ENCODE data around the gene WSB1.
"Not testable (repeated sequence)": the region's sequence is repeated elsewhere in the genome, so short reads cannot be mapped to it uniquely, and the experiment has no call there.

WSB1 gene, protein sequence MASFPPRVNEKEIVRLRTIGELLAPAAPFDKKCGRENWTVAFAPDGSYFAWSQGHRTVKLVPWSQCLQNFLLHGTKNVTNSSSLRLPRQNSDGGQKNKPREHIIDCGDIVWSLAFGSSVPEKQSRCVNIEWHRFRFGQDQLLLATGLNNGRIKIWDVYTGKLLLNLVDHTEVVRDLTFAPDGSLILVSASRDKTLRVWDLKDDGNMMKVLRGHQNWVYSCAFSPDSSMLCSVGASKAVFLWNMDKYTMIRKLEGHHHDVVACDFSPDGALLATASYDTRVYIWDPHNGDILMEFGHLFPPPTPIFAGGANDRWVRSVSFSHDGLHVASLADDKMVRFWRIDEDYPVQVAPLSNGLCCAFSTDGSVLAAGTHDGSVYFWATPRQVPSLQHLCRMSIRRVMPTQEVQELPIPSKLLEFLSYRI

GRCh38 chr17:27293898-27294688, at the start of gene WSB1:
TSS of gene WSB1 (plus strand) at chr17:27294114. CDS start at chr17:27294396, 282 bp downstream.
- Histone ChIP-seq H3K27me3 (ENCODE audit: insufficient read depth, low read length) (no peaks in the 10 kb centered on the region), H3K36me3 (ENCODE audit: insufficient read depth, low read length) (peaks cover 11% of the 10 kb centered on the region), H3K4me1 (ENCODE audit: insufficient read depth, low read length) (peaks cover 17% of the 10 kb centered on the region), H3K4me3 (ENCODE audit: low read length) (peak within 1 kb of the TSS; percentile 89), H3K9me3 (ENCODE audit: low read length) (no peaks in the 10 kb centered on the region), H2AFZ (ENCODE audit: low read depth, low read length) (peak within 1 kb of the TSS; percentile 89)

DNA sequence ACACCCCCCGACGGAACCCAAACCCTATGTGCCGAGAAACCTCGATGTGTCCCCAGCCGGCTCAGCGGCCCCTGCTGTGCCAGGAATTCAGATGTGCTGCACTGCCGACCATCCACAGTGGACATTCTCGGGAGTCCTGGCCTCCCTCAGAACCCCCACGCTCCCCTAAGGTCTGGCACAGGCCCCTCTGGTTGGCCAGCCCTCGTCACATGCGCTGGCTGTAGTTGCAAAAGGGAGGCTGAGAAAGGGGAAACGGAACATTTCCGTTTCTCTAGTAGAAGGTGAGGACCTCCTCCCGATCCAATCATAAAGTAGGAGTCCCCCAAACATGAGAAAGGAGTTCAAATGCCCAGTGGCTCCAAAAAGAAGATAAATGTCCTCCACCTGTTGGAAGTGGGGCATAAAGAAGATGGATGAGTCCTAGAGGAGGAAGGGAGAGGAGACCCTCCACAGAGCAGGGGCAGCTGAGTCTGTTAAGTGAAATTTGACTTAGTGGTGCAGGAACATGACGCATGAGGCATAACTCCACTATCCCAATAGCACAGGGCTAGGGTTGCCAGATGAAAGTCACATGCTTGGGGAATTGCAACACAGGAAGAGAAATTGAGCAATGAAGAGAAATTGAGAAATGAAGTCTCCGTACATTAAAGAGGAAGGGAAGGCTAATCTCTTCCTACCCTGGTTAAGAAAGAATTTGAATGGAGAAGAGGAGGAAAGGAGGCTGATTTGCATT, 49.3 kb upstream of the WSB1 start:
- Histone ChIP-seq H3K4me3 (ENCODE audit: low read length) (no peak overlapping the region), H3K4me1 (ENCODE audit: insufficient read depth, low read length) (no peaks in the 10 kb centered on the region), H3K9me3 (ENCODE audit: low read length) (no peaks in the 10 kb centered on the region)

DNA sequence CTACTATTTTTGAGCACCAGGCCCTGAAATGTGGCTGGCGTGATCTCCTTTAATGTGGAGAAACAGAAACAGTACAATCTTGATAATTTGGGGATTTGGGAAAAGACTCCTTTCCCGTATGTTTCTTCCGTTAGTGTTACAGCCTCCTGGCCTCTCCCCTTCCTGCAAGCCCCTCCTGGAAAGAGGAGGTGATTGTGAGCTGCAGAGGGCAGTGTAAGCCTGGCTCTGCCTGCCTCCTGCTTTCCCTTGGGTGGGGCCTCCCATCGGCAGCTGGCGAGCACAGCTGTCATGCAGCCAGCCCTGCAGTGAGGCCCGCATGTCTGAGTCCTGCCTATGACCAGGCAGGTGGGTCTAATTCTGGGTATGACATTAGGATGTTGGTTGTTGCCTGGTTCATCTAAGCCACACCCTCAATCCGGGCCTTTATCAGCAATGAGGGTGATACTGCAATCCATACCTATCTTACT, 48.7 kb upstream of the WSB1 start:
- H2AFZ ChIP-seq (ENCODE audit: low read depth, low read length) = no peak overlapping the region
- H3K4me3 ChIP-seq (ENCODE audit: low read length) = no peak overlapping the region
- H3K36me3 ChIP-seq (ENCODE audit: insufficient read depth, low read length) = no peaks in the 10 kb centered on the region
- H3K9me3 ChIP-seq (ENCODE audit: low read length) = no peaks in the 10 kb centered on the region
- H3K4me1 ChIP-seq (ENCODE audit: insufficient read depth, low read length) = no peaks in the 10 kb centered on the region
- H3K27me3 ChIP-seq (ENCODE audit: insufficient read depth, low read length) = peaks cover 4% of the 10 kb centered on the region

More for the DNA sequence above, 49.3 kb upstream of the WSB1 start:
- H3K36me3 ChIP-seq (ENCODE audit: insufficient read depth, low read length) = no peaks in the 10 kb centered on the region
- no peak overlapping the region for H2AFZ ChIP-seq (ENCODE audit: low read depth, low read length)
- H3K27me3 ChIP-seq (ENCODE audit: insufficient read depth, low read length) = peaks cover 4% of the 10 kb centered on the region

GRCh38 chr17:27246537-27246936, 47.4 kb upstream of the WSB1 start:
- Histone ChIP-seq H3K4me1 (ENCODE audit: insufficient read depth, low read length) (no peaks in the 10 kb centered on the region), H3K9me3 (ENCODE audit: low read length) (no peaks in the 10 kb centered on the region), H3K27me3 (ENCODE audit: insufficient read depth, low read length) (peaks cover 4% of the 10 kb centered on the region), H2AFZ (ENCODE audit: low read depth, low read length) (no peak overlapping the region), H3K4me3 (ENCODE audit: low read length) (no peak overlapping the region), H3K36me3 (ENCODE audit: insufficient read depth, low read length) (no peaks in the 10 kb centered on the region)

DNA sequence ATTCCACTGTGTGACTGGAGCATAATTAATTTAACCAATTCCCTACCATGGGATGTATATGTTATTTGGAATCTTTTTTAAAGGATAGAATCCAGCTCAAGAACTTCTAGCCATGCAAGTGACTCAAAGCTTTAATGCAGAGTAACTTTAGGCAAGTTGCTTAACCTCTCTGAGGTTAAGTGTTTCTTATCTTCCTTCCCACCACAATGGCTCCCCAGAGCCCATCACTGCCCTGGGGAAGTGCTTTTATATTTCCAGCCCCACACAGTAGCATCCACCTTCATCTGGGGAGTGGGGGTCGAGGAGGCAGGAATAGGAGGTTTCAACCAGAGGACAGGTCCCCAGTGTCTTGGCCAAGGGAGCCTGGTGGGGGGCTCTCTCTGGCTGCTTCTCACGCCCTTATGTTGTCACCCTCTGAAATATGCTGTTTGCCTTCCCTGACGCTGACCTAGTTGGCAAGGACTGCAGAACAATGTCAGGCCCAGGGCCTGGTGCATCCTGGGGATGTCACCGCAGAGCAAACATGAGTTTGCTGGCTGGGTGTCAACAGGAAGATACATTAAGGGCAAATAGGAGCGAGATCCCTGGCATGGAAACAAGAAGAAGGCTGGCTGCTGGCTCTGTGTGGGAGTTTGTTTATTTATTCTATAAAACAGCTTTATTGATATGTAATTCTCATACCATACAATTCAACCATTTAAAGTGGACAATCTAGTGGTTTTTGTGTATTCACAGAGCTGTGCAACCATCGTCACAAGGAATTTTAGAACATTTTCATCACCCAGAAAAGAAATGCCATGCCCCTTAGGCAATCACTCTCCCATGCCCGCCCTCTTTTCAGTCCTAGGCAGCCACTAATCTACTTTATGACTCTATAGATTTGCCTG, 46.6 kb upstream of the WSB1 start:
- no peaks in the 10 kb centered on the region for H3K4me1 ChIP-seq (ENCODE audit: insufficient read depth, low read length)
- no peaks in the 10 kb centered on the region for H3K36me3 ChIP-seq (ENCODE audit: insufficient read depth, low read length)
- no peak overlapping the region for H3K4me3 ChIP-seq (ENCODE audit: low read length)
- no peak overlapping the region for H2AFZ ChIP-seq (ENCODE audit: low read depth, low read length)
- H3K9me3 ChIP-seq (ENCODE audit: low read length) = no peaks in the 10 kb centered on the region
- peaks cover 4% of the 10 kb centered on the region for H3K27me3 ChIP-seq (ENCODE audit: insufficient read depth, low read length)

- H3K36me3 ChIP-seq (ENCODE audit: insufficient read depth, low read length) = no peaks in the 10 kb centered on the region
- no peaks in the 10 kb centered on the region for H3K4me1 ChIP-seq (ENCODE audit: insufficient read depth, low read length)
- H2AFZ ChIP-seq (ENCODE audit: low read depth, low read length) = no peak overlapping the region
- H3K27me3 ChIP-seq (ENCODE audit: insufficient read depth, low read length) = peaks cover under 1% of the 10 kb centered on the region
- no peak overlapping the region for H3K4me3 ChIP-seq (ENCODE audit: low read length)
- no peaks in the 10 kb centered on the region for H3K9me3 ChIP-seq (ENCODE audit: low read length)
Measured at GRCh38 chr17:27247958-27248342, 46.0 kb upstream of the WSB1 start.

DNA sequence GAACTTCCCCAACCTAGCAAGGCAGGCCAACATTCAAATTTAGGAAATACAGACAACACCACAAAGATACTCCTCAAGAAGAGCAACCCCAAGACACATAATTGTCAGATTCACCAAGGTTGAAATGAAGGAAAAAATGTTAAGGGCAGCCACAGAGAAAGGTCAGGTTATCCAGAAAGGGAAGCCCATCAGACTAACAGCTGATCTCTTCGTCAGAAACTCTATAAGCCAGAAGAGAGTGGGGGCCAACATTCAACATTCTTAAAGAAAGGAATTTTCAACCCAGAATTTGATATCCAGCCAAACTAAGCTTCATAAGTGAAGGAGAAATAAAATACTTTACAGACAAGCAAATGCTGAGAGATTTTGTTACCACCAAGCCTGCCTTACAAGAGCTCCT, 43.1 kb upstream of the WSB1 start:
- H3K27me3 ChIP-seq (ENCODE audit: insufficient read depth, low read length); H3K9me3 ChIP-seq (ENCODE audit: low read length); H3K36me3 ChIP-seq (ENCODE audit: insufficient read depth, low read length): not testable (repeated sequence)

DNA sequence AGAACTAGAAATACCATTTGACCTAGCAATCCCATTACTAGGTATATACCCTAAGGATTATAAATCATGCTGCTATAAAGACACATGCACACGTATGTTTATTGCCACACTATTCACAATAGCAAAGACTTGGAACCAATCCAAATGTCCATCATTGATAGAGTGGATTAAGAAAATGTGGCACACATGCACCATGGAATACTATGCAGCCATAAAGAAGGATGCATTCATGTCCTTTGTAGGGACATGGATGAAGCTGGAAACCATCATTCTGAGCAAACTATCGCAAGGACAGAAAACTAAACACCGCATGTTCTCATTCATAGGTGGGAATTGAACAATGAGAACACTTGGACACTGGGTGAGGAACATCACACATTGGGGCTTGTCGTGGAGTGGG, 39.1 kb upstream of the WSB1 start:
- not testable (repeated sequence) for H3K4me1 ChIP-seq (ENCODE audit: insufficient read depth, low read length)

More for the DNA sequence above, 43.1 kb upstream of the WSB1 start:
- not testable (repeated sequence) for H3K4me1 ChIP-seq (ENCODE audit: insufficient read depth, low read length); H2AFZ ChIP-seq (ENCODE audit: low read depth, low read length); H3K4me3 ChIP-seq (ENCODE audit: low read length)

DNA sequence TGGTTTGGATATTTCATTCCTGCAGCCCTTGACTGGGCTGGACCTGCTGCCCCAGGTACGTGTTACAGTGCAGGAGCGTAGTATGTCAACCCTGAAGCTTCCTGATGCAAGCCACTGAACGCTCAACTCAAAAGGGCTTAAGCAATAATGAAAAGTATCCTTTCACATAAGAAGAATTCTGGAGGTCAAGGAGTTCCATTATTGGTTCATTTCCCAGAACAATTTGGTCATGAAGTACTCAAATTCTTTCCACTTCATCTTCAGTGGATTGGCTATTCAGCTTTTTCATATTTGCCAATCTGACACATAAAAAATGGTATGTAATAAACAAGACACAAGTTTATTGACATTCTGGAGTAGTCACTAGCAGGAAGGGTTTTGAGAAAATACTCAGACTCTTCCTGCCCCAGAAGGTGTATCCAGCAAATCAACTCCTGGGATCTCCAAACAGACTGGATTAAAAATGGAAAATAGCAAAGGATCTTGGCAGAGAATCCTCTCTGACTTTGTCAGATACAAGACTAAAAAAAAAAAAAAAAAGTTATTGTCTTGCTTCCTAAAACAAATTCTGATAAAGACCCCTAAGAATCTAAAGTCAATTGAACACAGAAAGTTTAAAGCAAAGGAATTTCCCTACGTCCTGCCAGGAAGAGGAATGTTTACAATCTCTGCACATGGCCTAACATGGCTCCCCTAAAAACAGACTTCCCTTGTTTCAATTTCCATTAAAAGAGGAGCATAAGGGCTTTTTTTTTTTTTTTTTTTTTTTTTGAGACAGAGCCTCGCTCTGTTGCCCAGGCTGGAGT, 37.5 kb upstream of the WSB1 start:
- Histone ChIP-seq H3K9me3 (ENCODE audit: low read length) (no peaks in the 10 kb centered on the region), H3K36me3 (ENCODE audit: insufficient read depth, low read length) (no peaks in the 10 kb centered on the region)

More for the DNA sequence above, 39.1 kb upstream of the WSB1 start:
- not testable (repeated sequence) for H3K27me3 ChIP-seq (ENCODE audit: insufficient read depth, low read length); H3K4me3 ChIP-seq (ENCODE audit: low read length); H2AFZ ChIP-seq (ENCODE audit: low read depth, low read length); H3K36me3 ChIP-seq (ENCODE audit: insufficient read depth, low read length); H3K9me3 ChIP-seq (ENCODE audit: low read length)

DNA sequence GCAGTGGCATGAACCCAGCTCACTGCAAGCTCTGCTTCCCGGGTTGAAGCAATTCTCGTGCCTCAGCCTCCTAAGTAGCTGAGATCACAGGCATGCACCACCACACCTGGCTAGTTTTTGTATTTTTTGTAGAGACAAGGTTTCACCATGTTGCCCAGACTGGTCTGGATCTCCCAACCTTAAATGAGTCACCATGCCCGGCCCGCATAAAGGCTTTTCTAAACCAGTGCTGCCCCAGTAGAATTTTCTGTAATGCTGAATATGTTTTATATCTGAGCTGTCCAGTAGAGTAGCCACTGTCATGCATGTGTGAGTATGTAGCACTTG, 36.9 kb upstream of the WSB1 start:
- no peak overlapping the region for H2AFZ ChIP-seq (ENCODE audit: low read depth, low read length)
- H3K36me3 ChIP-seq (ENCODE audit: insufficient read depth, low read length) = no peaks in the 10 kb centered on the region
- H3K4me3 ChIP-seq (ENCODE audit: low read length) = no peak overlapping the region
- no peaks in the 10 kb centered on the region for H3K27me3 ChIP-seq (ENCODE audit: insufficient read depth, low read length)
- H3K4me1 ChIP-seq (ENCODE audit: insufficient read depth, low read length) = no peaks in the 10 kb centered on the region
- no peaks in the 10 kb centered on the region for H3K9me3 ChIP-seq (ENCODE audit: low read length)

More for the DNA sequence above, 37.5 kb upstream of the WSB1 start:
- no peaks in the 10 kb centered on the region for H3K4me1 ChIP-seq (ENCODE audit: insufficient read depth, low read length)
- no peak overlapping the region for H3K4me3 ChIP-seq (ENCODE audit: low read length)
- H2AFZ ChIP-seq (ENCODE audit: low read depth, low read length) = no peak overlapping the region
- no peaks in the 10 kb centered on the region for H3K27me3 ChIP-seq (ENCODE audit: insufficient read depth, low read length)

GRCh38 chr17:27259356-27259755, 34.6 kb upstream of the WSB1 start:
- Histone ChIP-seq H3K4me3 (ENCODE audit: low read length) (no peak overlapping the region), H3K36me3 (ENCODE audit: insufficient read depth, low read length) (no peaks in the 10 kb centered on the region), H3K9me3 (ENCODE audit: low read length) (no peaks in the 10 kb centered on the region), H3K27me3 (ENCODE audit: insufficient read depth, low read length) (no peaks in the 10 kb centered on the region), H3K4me1 (ENCODE audit: insufficient read depth, low read length) (no peaks in the 10 kb centered on the region), H2AFZ (ENCODE audit: low read depth, low read length) (no peak overlapping the region)

DNA sequence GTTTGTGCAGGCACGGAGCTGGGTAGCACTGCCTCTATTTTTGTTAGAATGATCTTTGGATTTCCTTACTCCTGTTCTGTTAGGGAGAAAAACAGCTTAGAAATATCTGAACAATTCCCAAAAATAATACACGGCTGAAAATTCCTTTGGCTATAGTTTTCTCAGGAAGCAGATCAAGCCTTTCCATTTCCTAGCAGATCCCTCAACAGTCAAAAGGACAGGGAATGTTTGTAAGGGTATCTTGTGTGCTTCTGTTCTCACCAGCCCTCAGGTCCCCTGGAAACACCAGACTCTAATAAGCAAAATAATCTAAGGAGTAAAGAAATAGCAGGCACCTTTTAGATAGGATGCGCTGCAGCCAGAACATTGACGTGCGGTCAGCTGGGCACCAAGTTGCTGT, 30.5 kb upstream of the WSB1 start:
- Histone ChIP-seq H3K4me3 (ENCODE audit: low read length) (no peak overlapping the region), H3K27me3 (ENCODE audit: insufficient read depth, low read length) (no peaks in the 10 kb centered on the region), H3K9me3 (ENCODE audit: low read length) (no peaks in the 10 kb centered on the region), H2AFZ (ENCODE audit: low read depth, low read length) (no peak overlapping the region), H3K36me3 (ENCODE audit: insufficient read depth, low read length) (no peaks in the 10 kb centered on the region), H3K4me1 (ENCODE audit: insufficient read depth, low read length) (no peaks in the 10 kb centered on the region)
